ENCODE measurements around the gene IFITM10.

IFITM10 gene

GRCh38 chr11:1706634-1707400 lies 43.6 kb downstream of the IFITM10 start:
- Histone ChIP-seq H3K27ac (ENCODE audit: low read depth, low read length) (no peak overlapping the region), H3K27me3 (ENCODE audit: low read length) (no peaks in the 10 kb centered on the region), H3K9ac (ENCODE audit: low read length) (no peak overlapping the region), H3K9me3 (ENCODE audit: insufficient read depth, low read length) (no peaks in the 10 kb centered on the region), H3F3A (ENCODE audit: insufficient read depth) (no peaks in the 10 kb centered on the region), H3K4me3 (ENCODE audit: insufficient read depth, low read length, poor library complexity, severe bottlenecking) (no peak overlapping the region), H3K4me2 (ENCODE audit: low read depth, low read length, poor library complexity, severe bottlenecking) (no peak overlapping the region), H3K79me2 (ENCODE audit: insufficient read depth, low read length) (no peaks in the 10 kb centered on the region), H2AFZ (ENCODE audit: low read depth, low read length, severe bottlenecking) (no peak overlapping the region), H3K36me3 (ENCODE audit: low read length) (no peaks in the 10 kb centered on the region), H3K9me2 (replicated peaks; ENCODE audit: insufficient read depth, low read length) (no peaks in the 10 kb centered on the region), H4K20me1 (ENCODE audit: low read depth, low read length) (no peaks in the 10 kb centered on the region)
- TF ChIP-seq EZH2phosphoT487 (conservative IDR thresholded peaks at IDR 0.05; ENCODE audit: low read length) (no peak), CTCF (IDR thresholded peaks at IDR 0.05; ENCODE audit: insufficient read depth, low read length, poor library complexity, severe bottlenecking) (no peak)

GRCh38 chr11:1705126-1706052 lies 45.0 kb downstream of the IFITM10 start:
- no peaks in the 10 kb centered on the region for H4K20me1 ChIP-seq (ENCODE audit: low read depth, low read length)
- H2AFZ ChIP-seq (ENCODE audit: low read depth, low read length, severe bottlenecking): no peak overlapping the region
- no peaks in the 10 kb centered on the region for H3K79me2 ChIP-seq (ENCODE audit: insufficient read depth, low read length)
- no peak overlapping the region for H3K27ac ChIP-seq (ENCODE audit: low read depth, low read length)
- H3K4me3 ChIP-seq (ENCODE audit: insufficient read depth, low read length, poor library complexity, severe bottlenecking): no peak overlapping the region
- H3K36me3 ChIP-seq (ENCODE audit: low read length): no peaks in the 10 kb centered on the region
- H3K9me2 ChIP-seq (replicated peaks; ENCODE audit: insufficient read depth, low read length): no peaks in the 10 kb centered on the region
- no peaks in the 10 kb centered on the region for H3F3A ChIP-seq (ENCODE audit: insufficient read depth)
- TF ChIP-seq CTCF (IDR thresholded peaks at IDR 0.05; ENCODE audit: insufficient read depth, low read length, poor library complexity, severe bottlenecking) (no peak), EZH2phosphoT487 (conservative IDR thresholded peaks at IDR 0.05; ENCODE audit: low read length) (no peak)
- H3K27me3 ChIP-seq (ENCODE audit: low read length): no peaks in the 10 kb centered on the region
- no peak overlapping the region for H3K4me2 ChIP-seq (ENCODE audit: low read depth, low read length, poor library complexity, severe bottlenecking)
- no peak overlapping the region for H3K9ac ChIP-seq (ENCODE audit: low read length)
- H3K9me3 ChIP-seq (ENCODE audit: insufficient read depth, low read length): no peaks in the 10 kb centered on the region

- Histone ChIP-seq H3K4me3 (ENCODE audit: insufficient read depth, low read length, poor library complexity, severe bottlenecking) (no peak overlapping the region), H3F3A (ENCODE audit: insufficient read depth) (no peaks in the 10 kb centered on the region), H3K79me2 (ENCODE audit: insufficient read depth, low read length) (no peaks in the 10 kb centered on the region), H3K4me2 (ENCODE audit: low read depth, low read length, poor library complexity, severe bottlenecking) (no peak overlapping the region), H3K36me3 (ENCODE audit: low read length) (no peaks in the 10 kb centered on the region), H3K9me3 (ENCODE audit: insufficient read depth, low read length) (no peaks in the 10 kb centered on the region), H3K27ac (ENCODE audit: low read depth, low read length) (no peak overlapping the region), H3K9ac (ENCODE audit: low read length) (no peak overlapping the region), H3K9me2 (replicated peaks; ENCODE audit: insufficient read depth, low read length) (no peaks in the 10 kb centered on the region), H4K20me1 (ENCODE audit: low read depth, low read length) (no peaks in the 10 kb centered on the region), H2AFZ (ENCODE audit: low read depth, low read length, severe bottlenecking) (no peak overlapping the region), H3K27me3 (ENCODE audit: low read length) (no peaks in the 10 kb centered on the region)
- TF ChIP-seq EZH2phosphoT487 (conservative IDR thresholded peaks at IDR 0.05; ENCODE audit: low read length): no peak
- TF ChIP-seq CTCF (IDR thresholded peaks at IDR 0.05; ENCODE audit: insufficient read depth, low read length, poor library complexity, severe bottlenecking): no peak
Observed at GRCh38 chr11:1703146-1703545, 47.2 kb downstream of the IFITM10 start.
